SKM-1 (cell line): Measurements from ENCODE around the gene RND1.
"Not testable (repeated sequence)": the region's sequence is repeated elsewhere in the genome, so short reads cannot be mapped to it uniquely, and the experiment has no call there.

Source experiments
- DNase-seq: peaks from one replicate; lab custom pipeline; 2025; ENCODE audit not compliant: unreplicated experiment; lab: John Stamatoyannopoulos, UW

RND1 gene

DNA sequence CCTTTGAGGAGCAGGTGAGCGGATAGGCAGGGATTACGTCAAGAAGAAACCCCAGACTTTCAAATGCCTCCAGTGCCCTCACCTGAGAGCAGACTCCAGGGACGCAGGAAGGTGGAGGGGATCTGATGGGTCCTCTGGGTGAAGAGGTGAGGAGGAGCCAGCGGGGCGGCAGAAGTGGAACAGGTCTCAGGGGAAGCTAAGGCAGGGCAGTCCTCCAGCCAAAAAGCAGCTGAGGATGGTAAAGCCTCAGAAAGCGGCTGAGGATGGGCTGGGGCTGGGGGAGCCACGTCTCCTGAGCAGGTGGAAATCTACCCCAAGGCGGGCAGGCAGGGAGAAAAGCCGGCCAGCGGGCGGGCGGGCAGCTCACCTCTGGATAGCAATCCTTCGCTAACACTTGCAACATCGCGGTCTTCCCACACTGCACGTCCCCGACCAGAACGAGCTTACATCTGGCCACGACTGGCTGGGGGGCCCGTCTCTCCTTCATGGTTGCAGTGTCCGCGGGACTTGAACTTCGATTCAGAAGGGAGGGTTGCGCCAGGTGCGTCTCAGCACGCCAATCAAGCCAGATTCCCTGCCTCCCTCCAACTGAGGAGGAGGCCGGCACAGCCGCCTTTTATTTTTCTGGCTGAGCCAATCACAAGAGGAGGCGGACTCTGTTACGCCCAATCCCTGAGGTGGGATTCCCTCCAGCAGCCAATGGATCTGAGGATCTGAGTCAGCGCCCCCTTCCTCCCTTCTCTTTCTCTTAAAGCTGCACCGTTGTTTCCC is at the start of gene RND1:
Gene RND1, minus strand, starts transcription at position 590 of the 771 bp plus-strand sequence. Its CDS starts 103 bp downstream, at position 487.
- DNase-seq: peak; percentile 41

DNA sequence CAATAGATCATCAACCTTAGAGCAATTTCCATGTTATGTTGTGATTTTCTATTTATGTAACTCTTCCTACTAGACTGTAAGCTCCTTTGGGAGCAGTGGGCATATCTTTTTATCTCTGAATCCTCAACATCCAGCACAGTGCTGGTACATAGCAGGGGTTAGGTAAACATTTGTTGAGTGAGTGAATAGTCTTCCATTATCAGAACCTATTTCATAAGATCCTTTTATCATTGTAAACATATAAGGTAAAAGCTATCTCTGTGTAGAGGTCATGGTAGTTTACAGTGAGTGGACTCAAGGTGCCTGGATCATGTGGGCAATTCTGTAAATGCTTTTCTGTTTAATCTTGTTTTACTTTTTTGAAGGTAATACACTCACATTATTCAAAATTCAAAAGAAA is 44.5 kb upstream of the RND1 start:
- DNase-seq: no peak

DNA sequence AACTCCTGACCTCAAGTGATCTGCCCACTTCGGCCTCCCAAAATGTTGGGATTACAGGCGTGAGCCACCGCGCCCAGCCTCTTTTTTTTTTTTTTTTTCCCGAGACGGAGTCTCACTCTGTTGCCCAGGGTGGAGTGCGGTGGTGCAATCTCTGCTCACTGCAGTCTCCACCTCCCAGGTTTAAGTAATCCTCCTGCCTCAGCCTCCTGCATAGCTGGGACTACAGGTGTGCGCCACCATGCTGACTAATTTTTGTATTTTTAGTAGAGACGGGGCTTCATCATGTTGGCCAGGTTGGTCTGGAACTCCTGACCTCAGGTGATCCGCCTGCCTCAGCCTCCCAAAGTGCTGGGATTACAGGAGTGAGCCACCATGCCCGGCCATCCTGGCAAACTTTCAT is 44.0 kb upstream of the RND1 start:
- not testable (repeated sequence) for DNase-seq

DNA sequence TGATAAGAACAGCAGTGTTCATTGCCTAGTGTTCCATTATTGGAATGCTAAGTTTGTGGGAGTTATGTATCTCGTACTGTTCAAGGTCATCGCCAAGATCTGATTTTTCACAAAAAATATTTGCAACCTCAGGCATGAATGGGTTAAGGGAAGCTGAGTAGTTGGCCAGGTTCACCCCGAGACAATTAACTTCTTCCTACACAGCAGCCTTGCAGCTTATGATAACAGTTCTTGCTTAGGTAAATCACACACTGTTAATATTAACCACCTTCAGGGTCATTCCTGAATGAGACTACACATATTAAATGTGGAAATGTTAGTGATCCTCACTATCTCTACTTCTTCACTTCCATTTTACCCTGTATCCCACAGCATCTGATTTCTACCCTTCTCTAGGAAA is 41.6 kb upstream of the RND1 start:
- DNase-seq: no peak

DNA sequence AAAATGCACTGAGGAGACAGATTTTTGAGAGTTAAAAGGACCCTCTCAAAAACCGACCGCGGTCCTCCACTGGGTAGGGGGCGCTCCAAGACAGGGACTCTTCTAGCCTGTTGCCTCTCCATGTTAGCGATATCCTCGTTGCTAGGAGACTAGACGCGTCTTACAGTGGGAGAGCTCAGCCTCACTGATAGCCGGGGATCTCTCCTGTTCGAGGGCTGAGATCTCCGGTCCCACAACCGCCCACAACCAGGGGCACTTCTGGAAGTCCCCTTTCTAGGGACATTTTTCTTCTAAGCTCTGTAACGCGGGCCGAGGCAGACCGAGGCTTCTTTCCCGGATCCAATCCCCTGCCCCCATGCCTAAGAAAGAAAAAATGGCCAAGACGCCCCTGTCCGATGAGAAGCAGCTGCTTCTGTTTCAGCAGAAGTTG is 38.3 kb upstream of the RND1 start:
- DNase-seq: peak; percentile 43

DNA sequence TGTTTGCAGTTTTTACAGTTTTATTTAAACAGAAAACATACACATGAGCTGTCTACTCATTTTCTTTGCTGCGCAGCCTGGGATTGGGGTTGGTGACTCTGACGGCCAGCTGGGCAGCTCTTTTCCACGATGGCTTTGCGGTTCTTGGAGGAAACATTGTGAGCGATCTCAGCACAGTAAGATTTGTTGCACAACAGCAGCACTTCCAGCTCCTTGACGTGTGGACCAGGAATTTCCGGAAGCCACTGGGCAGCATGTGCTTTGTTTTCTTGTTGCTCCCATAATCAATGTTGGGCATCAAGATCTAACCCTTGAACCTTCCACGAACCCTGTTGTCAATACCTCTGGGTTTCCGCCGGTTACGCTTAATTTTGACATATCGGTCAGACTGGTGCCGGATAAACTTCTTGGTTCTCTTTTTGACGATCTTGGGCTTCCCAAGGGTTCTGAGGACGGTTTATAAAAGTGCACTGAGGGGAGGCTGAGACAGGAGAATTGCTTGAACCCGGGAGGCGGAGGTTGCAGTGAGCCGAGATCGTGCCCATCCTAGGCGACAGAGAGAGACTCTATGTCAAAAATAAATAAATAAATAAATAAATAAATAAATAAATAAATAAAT is 37.8 kb upstream of the RND1 start:
- DNase-seq: no peak

DNA sequence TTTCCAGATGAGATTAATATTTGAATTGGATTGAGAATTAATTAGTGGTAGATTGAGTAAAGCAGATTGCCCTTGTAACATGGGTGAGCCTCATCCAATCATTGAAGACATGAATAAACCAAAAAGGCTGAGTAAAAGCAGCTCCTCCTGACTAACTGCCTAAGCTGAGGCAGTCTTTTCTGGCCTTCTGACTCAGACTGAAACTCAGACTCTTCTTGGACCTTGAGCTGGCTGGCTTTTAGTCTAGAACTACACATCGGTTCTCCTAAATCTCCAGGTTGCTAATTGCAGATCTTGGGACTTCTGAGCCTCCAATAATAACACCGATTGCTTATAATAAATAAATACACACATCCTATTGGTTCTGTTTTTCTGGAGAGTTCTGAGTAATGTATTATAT is 35.6 kb upstream of the RND1 start:
- DNase-seq: no peak

DNA sequence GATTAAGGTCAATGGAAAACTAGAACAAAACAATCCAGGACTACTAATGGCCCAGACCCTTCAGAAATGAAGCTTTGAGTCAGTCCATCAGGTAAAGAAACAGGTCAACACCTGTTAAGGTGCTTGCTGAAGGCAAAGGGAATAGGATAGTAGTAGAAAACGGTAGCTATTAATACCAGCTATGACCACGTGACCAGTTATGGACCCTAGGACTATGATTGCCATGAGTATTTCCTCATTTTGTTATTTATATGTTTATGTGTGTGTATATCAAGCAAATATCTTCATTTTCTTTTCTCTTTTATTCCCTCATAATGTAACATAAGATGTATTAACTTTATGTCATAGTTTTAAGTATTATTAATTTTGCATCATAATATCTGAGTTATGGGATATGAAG is 34.0 kb upstream of the RND1 start:
- no peak for DNase-seq

DNA sequence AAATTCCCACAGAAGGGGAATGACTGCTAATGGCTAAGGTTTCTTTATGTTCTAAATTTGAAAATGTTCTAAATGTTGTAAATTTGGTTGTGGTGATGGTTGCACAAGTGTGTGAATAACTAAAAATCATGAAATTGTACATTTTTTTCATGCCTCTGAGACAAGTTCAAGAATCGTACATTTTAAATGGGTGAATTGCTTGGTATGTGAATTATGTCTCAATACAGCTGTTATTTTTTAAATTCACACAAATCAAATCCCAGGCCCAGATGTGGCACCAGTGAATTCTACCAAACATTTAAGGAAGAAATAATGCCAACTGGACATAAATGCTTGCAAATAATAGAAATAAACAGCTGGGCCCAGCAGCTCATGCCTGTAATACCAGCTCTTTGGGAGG is 28.6 kb upstream of the RND1 start:
- no peak for DNase-seq

DNA sequence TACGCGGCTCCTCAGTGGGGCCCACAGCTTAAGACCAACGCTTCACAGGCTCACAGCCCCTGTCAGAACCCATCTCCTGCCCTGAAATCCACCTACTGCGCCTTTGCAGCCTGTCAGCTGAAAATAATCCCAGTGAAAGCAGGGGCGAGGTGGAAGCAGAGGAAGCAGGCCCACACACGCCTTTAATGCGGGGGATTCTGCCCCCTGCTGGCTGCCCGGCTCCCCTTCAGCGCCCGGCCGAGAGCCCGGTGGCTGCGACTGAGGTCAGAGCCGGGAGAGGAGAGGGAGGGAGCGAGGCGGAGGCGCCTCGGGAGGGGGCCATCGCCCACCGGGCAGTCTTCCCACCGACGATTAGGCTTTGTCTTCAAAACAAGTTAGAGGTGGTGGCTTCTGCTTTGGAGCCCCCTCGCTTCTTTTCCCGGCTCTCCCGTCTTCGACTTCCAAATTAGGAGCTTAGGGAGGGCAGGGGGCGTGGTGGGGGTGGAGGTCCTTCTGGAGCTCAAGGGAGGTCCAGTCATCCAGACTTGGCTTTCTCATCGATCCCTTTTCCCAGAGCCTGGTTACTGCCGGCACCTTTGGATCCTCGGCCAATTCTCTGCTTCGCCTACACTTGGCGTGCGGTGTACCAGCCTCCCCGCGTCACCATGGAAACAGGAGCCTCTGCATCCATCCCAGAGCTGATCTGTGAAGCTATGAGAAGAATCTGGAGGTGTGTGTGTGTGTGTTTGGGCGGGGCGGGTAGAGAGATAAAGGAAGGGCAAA is 25.2 kb upstream of the RND1 start:
- DNase-seq: peak; percentile 12

DNA sequence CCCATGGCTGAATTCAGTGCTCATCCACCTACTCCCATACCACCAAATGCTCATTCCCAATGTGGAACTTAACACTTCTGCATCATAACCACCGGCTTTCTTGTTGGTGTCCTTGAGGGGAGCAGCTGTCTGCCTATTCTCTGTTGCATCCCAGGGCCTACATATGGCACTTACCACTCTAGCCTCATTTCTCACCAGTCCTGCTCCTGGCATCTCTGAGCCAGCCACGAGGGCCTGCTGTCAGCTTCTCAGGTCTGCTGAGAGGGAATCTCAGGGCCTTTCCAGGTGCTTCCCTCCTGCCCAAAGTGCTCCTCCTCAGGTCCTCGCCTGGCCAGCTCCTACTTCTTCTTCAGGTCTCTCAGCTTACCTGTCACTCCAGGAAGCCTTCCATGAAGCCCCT is 24.0 kb upstream of the RND1 start:
- no peak for DNase-seq

DNA sequence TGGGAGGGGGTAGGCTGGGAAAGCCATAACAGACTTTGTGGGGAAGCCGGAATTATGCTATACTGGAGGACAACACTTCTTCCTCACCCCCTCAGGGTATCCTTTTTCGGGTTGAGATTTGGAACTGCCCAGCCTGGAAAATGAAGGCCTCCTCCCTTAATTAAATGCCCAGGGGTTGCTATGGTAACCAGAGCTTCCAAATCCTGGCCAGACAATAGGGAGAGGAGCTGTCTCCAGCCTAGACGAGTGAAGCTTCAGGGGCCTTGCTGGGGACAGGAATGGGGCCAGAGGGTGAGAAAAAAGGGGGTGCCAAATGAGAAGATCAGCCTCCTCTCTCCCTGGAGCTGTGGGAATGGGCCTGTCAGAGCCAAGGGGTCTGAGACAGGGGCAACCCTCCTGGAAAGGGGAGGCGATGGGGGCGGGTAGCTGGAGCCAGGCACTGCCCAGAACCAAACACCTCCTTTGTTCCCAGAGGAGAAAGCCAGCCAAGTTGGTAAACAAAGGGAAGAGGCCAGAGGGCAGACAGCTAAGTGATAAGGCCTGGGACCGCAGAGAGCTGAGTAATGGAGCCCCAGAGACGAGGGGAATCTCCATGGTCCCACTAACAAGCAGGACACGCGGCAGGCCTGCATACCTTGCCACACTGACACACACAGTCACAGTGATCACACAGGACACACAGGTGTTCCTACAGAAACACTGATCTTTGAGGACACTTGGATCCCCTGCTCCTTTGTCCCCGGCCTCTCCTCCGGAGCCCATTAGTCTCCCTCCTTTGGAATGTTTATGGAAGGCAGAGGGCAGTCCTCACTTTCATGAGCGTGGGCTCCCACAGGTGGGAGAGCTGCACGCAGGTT is 17.9 kb upstream of the RND1 start:
- no peak for DNase-seq

DNA sequence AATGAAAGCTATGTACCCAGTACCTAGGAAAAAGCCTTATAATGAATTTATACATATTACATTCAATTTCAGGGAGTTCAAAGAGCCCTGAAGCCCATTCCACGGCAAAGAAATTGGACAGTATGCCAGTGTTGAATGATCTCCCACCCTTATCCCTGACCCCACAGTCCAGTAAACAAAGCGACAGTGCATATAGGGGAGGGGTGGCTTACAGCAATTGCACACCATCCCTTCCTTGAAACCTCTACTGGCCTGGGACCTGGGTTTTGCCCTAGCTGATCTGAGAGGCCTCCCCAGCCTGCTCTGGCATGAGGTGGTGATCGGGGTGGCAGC is 17.3 kb upstream of the RND1 start:
- DNase-seq: no peak

DNA sequence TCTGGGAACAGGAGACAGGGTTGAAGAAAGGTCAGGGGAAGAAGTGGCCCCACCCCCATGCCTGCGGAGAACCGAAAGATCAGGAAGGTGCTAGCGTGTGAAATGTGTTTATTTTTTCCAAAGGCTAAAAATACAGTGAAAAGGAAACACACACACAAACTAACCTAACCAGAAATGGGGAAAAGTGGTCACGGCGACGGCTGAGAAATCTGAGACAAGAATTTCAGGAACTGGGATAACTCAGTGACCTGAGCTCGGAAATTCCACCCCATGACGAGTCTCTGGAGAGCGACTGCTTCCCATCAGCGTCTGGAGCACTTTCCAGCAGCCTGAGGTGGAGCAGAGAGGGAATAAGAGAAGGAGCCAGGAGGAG is 16.6 kb upstream of the RND1 start:
- no peak for DNase-seq

DNA sequence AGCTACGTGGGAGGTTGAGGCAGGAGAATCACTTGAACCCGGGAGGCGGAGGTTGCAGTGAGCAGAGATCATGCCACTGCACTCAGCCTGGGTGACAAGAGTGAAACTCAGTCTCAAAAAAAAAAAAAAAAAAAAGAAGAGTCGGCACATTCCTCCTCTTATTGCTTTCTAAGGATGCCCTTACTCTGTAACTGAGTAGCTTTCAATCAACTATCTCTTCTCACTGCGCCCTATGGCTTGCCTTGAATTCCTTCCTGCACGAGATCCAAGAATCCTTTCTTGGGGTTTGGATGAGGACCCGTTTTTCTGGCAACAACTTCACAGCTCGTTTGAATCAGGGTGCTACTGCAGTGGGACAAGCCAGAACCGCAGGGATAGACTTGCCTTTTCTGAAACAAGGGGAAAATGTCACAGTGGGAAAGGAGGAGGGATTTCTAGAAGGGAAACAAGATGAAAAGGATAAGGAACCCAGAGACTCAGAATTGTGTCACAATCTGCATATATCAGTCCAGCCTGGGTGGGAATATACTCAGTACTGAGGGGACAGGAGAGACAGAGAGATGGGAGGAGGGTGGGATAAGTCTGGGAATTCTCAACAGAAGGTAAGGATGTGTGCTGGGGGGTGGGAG is 16.1 kb upstream of the RND1 start:
- DNase-seq: no peak

DNA sequence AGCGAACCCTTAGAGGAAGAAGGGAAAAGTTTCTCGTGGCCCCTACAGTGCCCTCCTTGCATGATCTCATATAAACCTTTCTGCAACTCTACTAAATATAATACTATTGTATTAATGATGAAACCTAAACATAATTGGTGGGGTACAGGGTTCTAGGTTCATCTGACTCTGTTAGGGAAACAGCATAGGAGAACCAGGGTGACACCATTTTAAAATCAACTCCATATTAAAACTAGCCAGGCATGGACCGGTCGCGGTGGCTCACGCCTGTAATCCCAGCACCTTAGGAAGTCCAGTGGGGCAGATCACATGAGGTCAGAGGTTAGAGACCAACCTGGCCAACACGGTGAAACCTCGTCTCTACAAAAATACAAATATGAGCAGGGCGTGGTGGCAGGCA is 15.0 kb upstream of the RND1 start:
- DNase-seq: no peak

DNA sequence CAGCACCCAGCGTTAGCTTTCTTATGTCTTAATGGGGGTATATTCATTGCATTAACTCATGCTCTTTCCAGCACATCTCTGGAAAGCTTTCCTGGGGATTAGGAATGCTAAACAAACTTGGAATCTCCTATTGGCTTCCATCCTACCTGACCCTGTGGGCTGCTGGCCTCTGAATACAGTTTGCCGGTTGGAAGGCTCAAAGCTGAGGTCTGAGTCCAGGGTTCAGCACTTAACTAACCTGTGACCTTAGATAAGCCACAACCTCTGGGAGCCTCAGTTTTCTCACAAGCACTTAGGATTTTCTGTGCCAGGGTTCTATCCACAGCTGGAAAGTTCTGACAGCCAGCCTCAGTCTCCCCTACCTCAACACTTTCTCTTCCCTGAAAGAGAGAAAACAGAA is 12.9 kb upstream of the RND1 start:
- no peak for DNase-seq

DNA sequence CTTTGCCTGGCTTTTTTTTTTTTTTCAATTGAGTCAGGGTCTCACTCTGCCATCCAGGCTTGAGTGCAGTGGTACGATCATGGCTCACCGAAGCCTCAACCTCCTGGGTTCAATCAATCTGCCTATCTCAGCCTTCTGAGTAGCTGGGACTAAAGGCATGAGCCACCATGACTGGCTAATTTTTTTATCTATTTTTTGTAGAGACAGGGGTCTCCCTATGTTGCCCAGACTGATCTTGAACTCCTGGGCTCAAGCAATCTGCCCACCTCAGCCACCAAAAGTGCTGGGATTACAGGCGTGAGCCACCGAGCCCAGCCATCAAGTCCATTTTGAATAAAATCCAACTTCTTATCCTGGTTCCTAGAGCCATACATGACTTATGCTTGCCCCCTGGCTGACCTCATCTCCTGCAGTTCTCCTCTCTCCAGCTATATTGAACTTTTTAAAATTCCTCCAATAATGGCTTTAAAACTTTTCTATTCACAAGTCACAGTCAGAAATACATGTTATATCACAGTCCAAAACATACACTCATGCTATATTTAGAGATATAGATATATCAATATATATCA is 10.4 kb upstream of the RND1 start:
- DNase-seq: no peak

DNA sequence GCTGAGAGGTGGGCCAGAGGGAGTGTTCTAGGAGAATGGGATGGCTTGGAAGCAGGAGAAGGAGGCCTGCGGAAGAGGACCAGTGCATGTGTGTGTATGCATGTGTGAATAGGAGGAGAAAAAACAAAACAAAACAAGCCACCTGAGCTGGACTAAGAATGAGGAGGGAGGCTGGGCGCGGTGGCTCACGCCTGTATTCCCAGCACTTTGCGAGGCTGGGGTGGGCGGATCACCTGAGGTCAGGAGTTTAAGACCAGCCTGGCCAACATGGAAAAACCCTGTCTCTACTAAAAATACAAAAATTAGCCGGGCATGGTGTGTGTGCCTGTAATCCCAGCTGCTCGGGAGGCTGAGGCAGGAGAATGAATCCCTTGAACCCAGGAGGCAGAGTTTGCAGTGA is 7.9 kb upstream of the RND1 start:
- DNase-seq: not testable (repeated sequence)

DNA sequence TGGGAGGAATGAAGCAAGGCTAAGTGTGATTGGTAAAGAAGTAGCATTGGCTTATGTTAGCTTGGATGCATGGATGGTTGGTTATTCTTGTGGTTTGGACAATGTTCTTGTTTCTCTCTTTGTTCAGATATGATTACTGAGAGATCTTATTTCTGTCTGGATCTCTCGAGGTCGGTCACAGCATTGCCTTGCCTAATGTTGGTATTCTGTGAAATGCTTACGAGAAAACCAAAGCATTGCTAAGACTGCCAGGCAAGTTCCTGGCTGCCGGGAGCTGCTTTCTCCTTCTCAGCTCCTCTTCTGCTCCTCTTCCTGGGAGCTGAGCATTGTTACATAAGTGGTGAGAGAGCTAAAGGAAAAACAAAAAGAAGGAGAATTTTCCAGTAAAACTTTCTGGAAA is 7.4 kb upstream of the RND1 start:
- DNase-seq: no peak

DNA sequence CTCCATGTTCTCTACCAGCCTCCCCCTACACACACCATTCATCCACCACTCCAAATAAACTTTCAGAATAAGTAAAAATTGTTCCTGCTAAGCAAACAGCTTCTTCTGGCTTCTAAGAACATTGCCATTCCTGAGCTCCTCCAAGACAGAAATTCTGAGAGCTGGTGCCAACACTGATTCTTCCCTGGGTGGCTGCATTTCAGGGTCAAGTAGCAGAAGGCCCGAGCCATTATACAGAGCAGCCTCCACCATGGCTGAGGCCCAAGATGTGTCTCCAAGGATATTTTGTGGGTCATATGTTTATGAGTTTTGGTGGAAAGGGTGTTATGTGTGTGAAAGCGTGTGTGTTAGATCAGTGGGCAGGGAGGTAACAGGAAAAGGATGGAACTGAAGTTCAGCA is 3.5 kb upstream of the RND1 start:
- DNase-seq: no peak
